K562 (cell line): ENCODE measurements around the gene AKR1A1. TPM values are rescaled to one million over a fixed set of nuclear protein-coding genes. Genes with fewer than 3 reads are reported as not detected.

Source experiments
- FOSL1 ChIP-seq: fragments of 200-800 bp; sonication (Bioruptor generic); conservative IDR thresholded peaks from 2 replicates; pipeline ENCODE4 v1.6.1; 2016; ENCODE audit warnings: missing genetic modification characterization, missing compliant biosample characterization
- GATAD2B ChIP-seq: fragments of 450-650 bp; IDR thresholded peaks from 2 replicates; pipeline ENCODE4 v1.6.1; 2017; ENCODE audit warnings: mild to moderate bottlenecking, borderline replicate concordance
- KHSRP ChIP-seq: fragments of 450-650 bp; IDR thresholded peaks from 2 replicates; pipeline ENCODE4 v1.6.1; 2017
- LARP7 ChIP-seq: fragments of 450-650 bp; IDR thresholded peaks from 2 replicates; pipeline ENCODE4 v1.6.1; 2016
- NFATC3 ChIP-seq: fragments of 450-650 bp; IDR thresholded peaks from 2 replicates; pipeline ENCODE4 v1.6.1; 2017; ENCODE audit warnings: mild to moderate bottlenecking
- NR2C2 ChIP-seq, 2 experiments: fragments of 200-800 bp in 1 of 2; sonication (Bioruptor generic) in 1 of 2; sonication (generic) in 1 of 2; formaldehyde crosslinking in 1 of 2; IDR thresholded peaks; 2 replicates each; pipeline versions ENCODE4 v1.6.1 to v1.8.0; 2016 to 2022; ENCODE audit warnings: mild to moderate bottlenecking in 1 of 2, missing compliant biosample characterization in 1 of 2, missing genetic modification characterization in 1 of 2, missing genetic modification reagents in 1 of 2
- RB1 ChIP-seq: fragments of 450-650 bp; IDR thresholded peaks from 2 replicates; pipeline ENCODE4 v1.6.1; 2017; ENCODE audit warnings: low read depth, mild to moderate bottlenecking
- RCOR1 ChIP-seq, 2 experiments: IDR thresholded peaks; 2 replicates each; pipeline ENCODE4 v1.6.1; 2012; ENCODE audit warnings: low read depth in 2 of 2, low read length in 2 of 2, borderline replicate concordance in 1 of 2, improper control_type of control experiment in 1 of 2
- SMC3 ChIP-seq: conservative IDR thresholded peaks from 2 replicates; pipeline ENCODE4 v1.6.1; 2011; ENCODE audit warnings: low read depth, low read length, improper control_type of control experiment; ENCODE audit not compliant: insufficient read depth
- SREBF1 ChIP-seq: fragments of 150-350 bp; IDR thresholded peaks from 2 replicates; pipeline ENCODE4 v1.6.1; 2014; ENCODE audit warnings: antibody characterized with exemption, low read depth, low read length, borderline replicate concordance
- THRAP3 ChIP-seq: fragments of 450-650 bp; IDR thresholded peaks from 2 replicates; pipeline ENCODE4 v1.6.1; 2016; ENCODE audit warnings: mild to moderate bottlenecking, inconsistent platforms, borderline replicate concordance
- ZMIZ1 ChIP-seq, 2 experiments: fragments of 150-350 bp in 1 of 2; IDR thresholded peaks; 2 replicates each; pipeline ENCODE4 v1.6.1; 2012 to 2016; ENCODE audit warnings: low read depth in 2 of 2, low read length in 2 of 2, mild to moderate bottlenecking in 1 of 2, moderate library complexity in 1 of 2
- ZNF121 ChIP-seq: sonication (generic); formaldehyde crosslinking; conservative IDR thresholded peaks from 2 replicates; pipeline ENCODE4 v1.8.0; 2022; ENCODE audit warnings: missing genetic modification reagents
- ZNF140 ChIP-seq: fragments of 250-450 bp; sonication (Bioruptor Pico); IDR thresholded peaks from 2 replicates; pipeline ENCODE4 v1.8.0; 2021; ENCODE audit warnings: moderate library complexity, mild to moderate bottlenecking, inconsistent platforms
- ZNF384 ChIP-seq: IDR thresholded peaks from 2 replicates; pipeline ENCODE4 v1.6.1; 2012; ENCODE audit warnings: low read depth, low read length, improper control_type of control experiment
- ZNF785 ChIP-seq: fragments of 250-450 bp; sonication (Bioruptor Pico); IDR thresholded peaks from 2 replicates; pipeline ENCODE4 v1.4.0; 2020; ENCODE audit warnings: mild to moderate bottlenecking
- ZSCAN32 ChIP-seq: fragments of 450-650 bp; formaldehyde crosslinking; IDR thresholded peaks from 2 replicates; pipeline ENCODE4 v1.4.0; 2020; ENCODE audit warnings: mild to moderate bottlenecking, moderate library complexity
- polyA plus RNA-seq, 8 experiments: library from polyadenylated mRNA; depleted of rRNA in 4 of 8; stranded (reverse) in 5 of 8; unstranded in 3 of 8; fragments of >200 nt; fragmentation: Nextera tagmentation in 2 of 8; fragmentation: Illumina TruSeq in 1 of 8; extraction: Ambion mirVana in 2 of 8; extraction: Trizol in 1 of 8; gene quantifications; 2 replicates each; pipeline versions ENCODE4 v1.2.1 to v1.2.3, GENCODE V29; 2011 to 2014; ENCODE audit warnings: inconsistent platforms in 1 of 8, missing spikeins in 1 of 8
- total RNA-seq, 7 experiments: library from RNA; depleted of rRNA in 6 of 7; stranded (reverse); fragments of >200 nt in 6 of 7; fragmentation: Illumina TruSeq in 2 of 7; extraction: Trizol in 2 of 7; gene quantifications; 2 replicates each; pipeline versions ENCODE4 v1.2.1 to v1.2.3, GENCODE V29; 2011 to 2021; ENCODE audit warnings: low replicate concordance in 1 of 7
- TF ChIP-seq, protein P1 (sequence below), 2 experiments: fragments of 450-650 bp; conservative IDR thresholded peaks; 2 replicates each; pipeline ENCODE4 v1.6.1; 2017; ENCODE audit warnings: mild to moderate bottlenecking in 2 of 2, moderate library complexity in 2 of 2
- TF ChIP-seq, protein P2 (sequence below): fragments of 450-650 bp; IDR thresholded peaks from 2 replicates; pipeline ENCODE4 v1.6.1; 2017; ENCODE audit warnings: antibody characterized with exemption, mild to moderate bottlenecking

Gene AKR1A1
- total and polyA plus RNA-seq, 9 of the 15 experiments (the other 6 are each of a cell fraction or from before 2014, with no cell fraction given): 68.6 to 211 (median 132) TPM

DNA sequence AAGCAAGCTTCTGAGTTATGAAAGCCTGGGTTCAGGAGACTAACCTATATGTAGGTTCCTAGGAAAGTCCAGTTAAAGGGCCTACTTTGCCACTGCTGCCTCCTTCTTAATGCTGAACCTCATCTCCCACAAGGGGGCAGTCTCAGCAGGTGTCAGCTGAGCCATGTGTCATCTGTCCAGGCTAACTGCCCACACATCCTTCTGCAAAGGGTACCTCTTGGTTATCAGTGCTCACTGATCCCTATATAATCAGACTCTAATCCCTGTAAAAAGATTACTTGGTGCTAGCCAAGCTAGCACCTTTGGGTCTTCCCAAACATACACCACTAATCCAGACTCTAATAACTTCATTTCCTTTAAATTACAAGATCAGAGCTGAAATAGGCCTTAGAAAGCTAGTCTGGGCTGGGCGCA is 38.0 kb upstream of the AKR1A1 start (continued):
- TF ChIP-seq THRAP3 (no peak), NR2C2 (CRISPR knock-in tag; IDR thresholded peaks at IDR 0.05) (no peak), NR2C2 (tag; IDR thresholded peaks at IDR 0.05) (no peak), FOSL1 (tag) (peak; percentile 69), SMC3 (peak; percentile 87), ZNF140 (no peak), ZNF785 (CRISPR knock-in tag) (no peak), ZNF384 (peak; percentile 54), LARP7 (no peak), KHSRP (no peak), GATAD2B (peak; percentile 22; the same call in 1 of the 2 replicates), ZNF121 (CRISPR knock-in tag) (no peak), RB1 (0 out of 2 replicates have a peak, but pooled peaks have one; percentile 53), SREBF1 (0 out of 2 replicates have a peak, but pooled peaks have one; percentile 19), ZMIZ1 (IDR thresholded peaks at IDR 0.05; ENCODE audit: low read depth in 2 of 2, low read length in 2 of 2) (0 out of 4 replicates have a peak, but pooled peaks of 1 of the 2 experiments have one; percentile 32), RCOR1 (IDR thresholded peaks at IDR 0.05; ENCODE audit: borderline replicate concordance in 1 of 2, low read depth in 2 of 2, low read length in 2 of 2) (peak in 1 of 2 experiments; percentile 80; a peak in 2 of 4 replicates), ZSCAN32 (no peak), NFATC3 (no peak)
- TF ChIP-seq, protein P1, sequence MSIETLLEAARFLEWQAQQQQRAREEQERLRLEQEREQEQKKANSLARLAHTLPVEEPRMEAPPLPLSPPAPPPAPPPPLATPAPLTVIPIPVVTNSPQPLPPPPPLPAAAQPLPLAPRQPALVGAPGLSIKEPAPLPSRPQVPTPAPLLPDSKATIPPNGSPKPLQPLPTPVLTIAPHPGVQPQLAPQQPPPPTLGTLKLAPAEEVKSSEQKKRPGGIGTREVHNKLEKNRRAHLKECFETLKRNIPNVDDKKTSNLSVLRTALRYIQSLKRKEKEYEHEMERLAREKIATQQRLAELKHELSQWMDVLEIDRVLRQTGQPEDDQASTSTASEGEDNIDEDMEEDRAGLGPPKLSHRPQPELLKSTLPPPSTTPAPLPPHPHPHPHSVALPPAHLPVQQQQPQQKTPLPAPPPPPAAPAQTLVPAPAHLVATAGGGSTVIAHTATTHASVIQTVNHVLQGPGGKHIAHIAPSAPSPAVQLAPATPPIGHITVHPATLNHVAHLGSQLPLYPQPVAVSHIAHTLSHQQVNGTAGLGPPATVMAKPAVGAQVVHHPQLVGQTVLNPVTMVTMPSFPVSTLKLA (conservative IDR thresholded peaks at IDR 0.05): peak; percentile 60 to 78; a peak in 3 of 4 replicates
- TF ChIP-seq, protein P2, sequence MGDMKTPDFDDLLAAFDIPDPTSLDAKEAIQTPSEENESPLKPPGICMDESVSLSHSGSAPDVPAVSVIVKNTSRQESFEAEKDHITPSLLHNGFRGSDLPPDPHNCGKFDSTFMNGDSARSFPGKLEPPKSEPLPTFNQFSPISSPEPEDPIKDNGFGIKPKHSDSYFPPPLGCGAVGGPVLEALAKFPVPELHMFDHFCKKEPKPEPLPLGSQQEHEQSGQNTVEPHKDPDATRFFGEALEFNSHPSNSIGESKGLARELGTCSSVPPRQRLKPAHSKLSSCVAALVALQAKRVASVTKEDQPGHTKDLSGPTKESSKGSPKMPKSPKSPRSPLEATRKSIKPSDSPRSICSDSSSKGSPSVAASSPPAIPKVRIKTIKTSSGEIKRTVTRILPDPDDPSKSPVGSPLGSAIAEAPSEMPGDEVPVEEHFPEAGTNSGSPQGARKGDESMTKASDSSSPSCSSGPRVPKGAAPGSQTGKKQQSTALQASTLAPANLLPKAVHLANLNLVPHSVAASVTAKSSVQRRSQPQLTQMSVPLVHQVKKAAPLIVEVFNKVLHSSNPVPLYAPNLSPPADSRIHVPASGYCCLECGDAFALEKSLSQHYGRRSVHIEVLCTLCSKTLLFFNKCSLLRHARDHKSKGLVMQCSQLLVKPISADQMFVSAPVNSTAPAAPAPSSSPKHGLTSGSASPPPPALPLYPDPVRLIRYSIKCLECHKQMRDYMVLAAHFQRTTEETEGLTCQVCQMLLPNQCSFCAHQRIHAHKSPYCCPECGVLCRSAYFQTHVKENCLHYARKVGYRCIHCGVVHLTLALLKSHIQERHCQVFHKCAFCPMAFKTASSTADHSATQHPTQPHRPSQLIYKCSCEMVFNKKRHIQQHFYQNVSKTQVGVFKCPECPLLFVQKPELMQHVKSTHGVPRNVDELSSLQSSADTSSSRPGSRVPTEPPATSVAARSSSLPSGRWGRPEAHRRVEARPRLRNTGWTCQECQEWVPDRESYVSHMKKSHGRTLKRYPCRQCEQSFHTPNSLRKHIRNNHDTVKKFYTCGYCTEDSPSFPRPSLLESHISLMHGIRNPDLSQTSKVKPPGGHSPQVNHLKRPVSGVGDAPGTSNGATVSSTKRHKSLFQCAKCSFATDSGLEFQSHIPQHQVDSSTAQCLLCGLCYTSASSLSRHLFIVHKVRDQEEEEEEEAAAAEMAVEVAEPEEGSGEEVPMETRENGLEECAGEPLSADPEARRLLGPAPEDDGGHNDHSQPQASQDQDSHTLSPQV: 0 out of 2 replicates have a peak, but pooled peaks have one; percentile 40
